OCI-LY1 (cell line): ENCODE measurements around the gene WDFY2.

ENCODE experiments used
- H2AFZ ChIP-seq: fragments of 200-600 bp; sonication (generic), shearing (Covaris generic); 2 replicates; pipeline ENCODE4 v1.6.0; 2014; ENCODE audit warnings: antibody characterized with exemption, mild to moderate bottlenecking, low read length
- H3F3A ChIP-seq: fragments of 200-600 bp; sonication (generic), shearing (Covaris generic); 2 replicates; pipeline ENCODE4 v1.6.0; 2014; ENCODE audit warnings: mild to moderate bottlenecking, antibody characterized with exemption, low read length, moderate library complexity; ENCODE audit not compliant: insufficient read depth
- H3K27ac ChIP-seq: fragments of 200-600 bp; sonication (generic); 2 replicates; pipeline ENCODE4 v1.5.1; 2014; ENCODE audit warnings: low read length, mixed run types, mild to moderate bottlenecking, low read depth; ENCODE audit not compliant: poor library complexity, severe bottlenecking
- H3K27me3 ChIP-seq: fragments of 200-600 bp; sonication (generic); 2 replicates; pipeline ENCODE4 v1.6.0; 2014; ENCODE audit warnings: antibody characterized with exemption, mild to moderate bottlenecking, low read length, moderate library complexity; ENCODE audit not compliant: insufficient read depth
- H3K36me3 ChIP-seq: fragments of 200-600 bp; sonication (generic); 2 replicates; pipeline ENCODE4 v1.6.1; 2014; ENCODE audit warnings: mild to moderate bottlenecking, antibody characterized with exemption, low read length, moderate library complexity, mixed read lengths; ENCODE audit not compliant: insufficient read depth
- H3K4me1 ChIP-seq: fragments of 200-600 bp; sonication (generic); 2 replicates; pipeline ENCODE4 v1.5.1; 2014; ENCODE audit warnings: mild to moderate bottlenecking, low read length, moderate library complexity; ENCODE audit not compliant: insufficient read depth, severe bottlenecking
- H3K4me2 ChIP-seq: fragments of 200-600 bp; sonication (generic), shearing (Covaris generic); 2 replicates; pipeline ENCODE4 v1.6.1; 2014; ENCODE audit warnings: low read length
- H3K4me3 ChIP-seq: fragments of 200-600 bp; sonication (generic); 2 replicates; pipeline ENCODE4 v1.5.1; 2014; ENCODE audit warnings: low read length, low read depth, mild to moderate bottlenecking, mixed read lengths; ENCODE audit not compliant: poor library complexity, severe bottlenecking
- H3K79me2 ChIP-seq: fragments of 200-600 bp; shearing (Covaris generic); 2 replicates; pipeline ENCODE4 v1.6.1; 2016; ENCODE audit warnings: mixed run types, low read length, mixed read lengths; ENCODE audit not compliant: insufficient read depth
- H3K9ac ChIP-seq: fragments of 200-600 bp; sonication (generic), shearing (Covaris generic); 2 replicates; pipeline ENCODE4 v1.6.1; 2014; ENCODE audit warnings: mild to moderate bottlenecking, low read length, mixed read lengths
- H3K9me2 ChIP-seq: fragments of 200-600 bp; sonication (generic), shearing (Covaris generic); 2 replicates; pipeline ENCODE4 v1.6.1; 2014; ENCODE audit warnings: low read depth, mild to moderate bottlenecking, low read length, mixed read lengths
- H3K9me3 ChIP-seq: fragments of 200-600 bp; shearing (Covaris generic); 2 replicates; pipeline ENCODE4 v1.6.1; 2014; ENCODE audit warnings: low read length, mixed read lengths
- H4K20me1 ChIP-seq: fragments of 200-600 bp; sonication (generic), shearing (Covaris generic); 2 replicates; pipeline ENCODE4 v1.6.0; 2016; ENCODE audit warnings: mild to moderate bottlenecking, low read length; ENCODE audit not compliant: insufficient read depth
- EZH2 ChIP-seq: fragments of 200-600 bp; sonication (generic), shearing (Covaris generic); IDR thresholded peaks from 2 replicates; pipeline ENCODE4 v1.8.0; 2017; ENCODE audit warnings: borderline replicate concordance, mixed run types, mild to moderate bottlenecking, antibody characterized with exemption, low read length, moderate library complexity, mixed read lengths
- TF ChIP-seq, protein P1 (sequence below): fragments of 200-600 bp; sonication (generic), shearing (Covaris generic); IDR thresholded peaks from 2 replicates; pipeline ENCODE4 v1.5.1; 2017; ENCODE audit warnings: mild to moderate bottlenecking, antibody characterized with exemption, low read length, moderate library complexity, mixed read lengths

Gene WDFY2

DNA sequence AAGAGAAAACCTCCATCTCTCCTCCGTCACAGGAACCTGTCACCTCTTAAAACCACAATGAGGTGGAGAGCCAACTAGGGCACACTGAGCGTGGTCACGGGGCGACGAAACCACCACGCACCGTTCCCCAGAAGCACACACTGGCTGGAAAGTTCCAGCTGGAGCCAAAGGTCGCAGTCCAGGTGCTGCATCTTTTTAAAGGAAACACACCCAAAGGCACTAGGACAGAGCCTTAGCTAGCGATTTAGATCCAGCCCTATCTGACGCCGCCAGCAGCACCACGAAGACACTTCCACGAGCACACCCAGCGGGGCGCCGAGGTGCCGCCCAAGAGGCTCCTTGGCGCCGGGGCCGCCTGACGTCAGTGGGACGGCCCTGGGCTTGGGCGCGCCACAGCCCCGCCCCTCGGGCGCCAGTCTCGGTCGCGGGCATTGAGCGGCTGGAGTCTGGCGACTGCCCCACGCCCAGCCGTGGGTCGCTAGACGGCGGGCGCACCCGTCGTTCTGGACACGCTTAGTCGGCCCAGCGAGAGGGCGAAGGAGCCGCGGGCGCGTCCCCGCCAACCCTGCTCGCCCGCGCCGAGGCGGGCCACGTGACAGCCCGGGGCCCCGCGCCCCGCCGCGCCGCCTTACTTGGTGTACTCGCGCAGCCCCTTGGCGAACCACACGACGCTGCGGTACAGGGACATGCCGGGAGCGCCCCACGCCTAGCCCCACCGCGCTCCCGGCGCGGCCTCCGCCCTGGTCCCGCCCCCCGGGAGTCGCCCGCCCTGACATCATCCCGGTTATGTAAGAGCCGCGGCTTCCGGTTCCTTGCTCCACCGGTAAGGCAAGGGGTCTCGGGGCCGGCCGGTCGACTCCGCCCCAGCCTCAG is 219.4 kb downstream of the WDFY2 start, which contains the start of gene DHRS12:
DHRS12 (minus strand) TSS at position 742 of the 873 bp plus-strand sequence. CDS start 4,504 bp downstream, outside the sequence.
- no peak for TF ChIP-seq EZH2
- TF ChIP-seq, protein P1, sequence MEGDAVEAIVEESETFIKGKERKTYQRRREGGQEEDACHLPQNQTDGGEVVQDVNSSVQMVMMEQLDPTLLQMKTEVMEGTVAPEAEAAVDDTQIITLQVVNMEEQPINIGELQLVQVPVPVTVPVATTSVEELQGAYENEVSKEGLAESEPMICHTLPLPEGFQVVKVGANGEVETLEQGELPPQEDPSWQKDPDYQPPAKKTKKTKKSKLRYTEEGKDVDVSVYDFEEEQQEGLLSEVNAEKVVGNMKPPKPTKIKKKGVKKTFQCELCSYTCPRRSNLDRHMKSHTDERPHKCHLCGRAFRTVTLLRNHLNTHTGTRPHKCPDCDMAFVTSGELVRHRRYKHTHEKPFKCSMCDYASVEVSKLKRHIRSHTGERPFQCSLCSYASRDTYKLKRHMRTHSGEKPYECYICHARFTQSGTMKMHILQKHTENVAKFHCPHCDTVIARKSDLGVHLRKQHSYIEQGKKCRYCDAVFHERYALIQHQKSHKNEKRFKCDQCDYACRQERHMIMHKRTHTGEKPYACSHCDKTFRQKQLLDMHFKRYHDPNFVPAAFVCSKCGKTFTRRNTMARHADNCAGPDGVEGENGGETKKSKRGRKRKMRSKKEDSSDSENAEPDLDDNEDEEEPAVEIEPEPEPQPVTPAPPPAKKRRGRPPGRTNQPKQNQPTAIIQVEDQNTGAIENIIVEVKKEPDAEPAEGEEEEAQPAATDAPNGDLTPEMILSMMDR = peak; percentile 16; the same call in 1 of the 2 replicates
- Histone ChIP-seq H3K9ac (peak within 1 kb of the TSS; percentile 73), H3K36me3 (no peaks in the 10 kb centered on the region), H3K4me2 (peak within 1 kb of the TSS; percentile 84), H3F3A (no peaks in the 10 kb centered on the region), H3K4me1 (peaks cover 53% of the 10 kb centered on the region), H3K27me3 (no peaks in the 10 kb centered on the region), H3K4me3 (peak within 1 kb of the TSS; percentile 68), H3K9me3 (no peaks in the 10 kb centered on the region), H3K27ac (peak within 1 kb of the TSS; percentile 70), H3K9me2 (no peaks in the 10 kb centered on the region), H2AFZ (no peak within 1 kb of the TSS), H4K20me1 (no peaks in the 10 kb centered on the region), H3K79me2 (no peaks in the 10 kb centered on the region)

DNA sequence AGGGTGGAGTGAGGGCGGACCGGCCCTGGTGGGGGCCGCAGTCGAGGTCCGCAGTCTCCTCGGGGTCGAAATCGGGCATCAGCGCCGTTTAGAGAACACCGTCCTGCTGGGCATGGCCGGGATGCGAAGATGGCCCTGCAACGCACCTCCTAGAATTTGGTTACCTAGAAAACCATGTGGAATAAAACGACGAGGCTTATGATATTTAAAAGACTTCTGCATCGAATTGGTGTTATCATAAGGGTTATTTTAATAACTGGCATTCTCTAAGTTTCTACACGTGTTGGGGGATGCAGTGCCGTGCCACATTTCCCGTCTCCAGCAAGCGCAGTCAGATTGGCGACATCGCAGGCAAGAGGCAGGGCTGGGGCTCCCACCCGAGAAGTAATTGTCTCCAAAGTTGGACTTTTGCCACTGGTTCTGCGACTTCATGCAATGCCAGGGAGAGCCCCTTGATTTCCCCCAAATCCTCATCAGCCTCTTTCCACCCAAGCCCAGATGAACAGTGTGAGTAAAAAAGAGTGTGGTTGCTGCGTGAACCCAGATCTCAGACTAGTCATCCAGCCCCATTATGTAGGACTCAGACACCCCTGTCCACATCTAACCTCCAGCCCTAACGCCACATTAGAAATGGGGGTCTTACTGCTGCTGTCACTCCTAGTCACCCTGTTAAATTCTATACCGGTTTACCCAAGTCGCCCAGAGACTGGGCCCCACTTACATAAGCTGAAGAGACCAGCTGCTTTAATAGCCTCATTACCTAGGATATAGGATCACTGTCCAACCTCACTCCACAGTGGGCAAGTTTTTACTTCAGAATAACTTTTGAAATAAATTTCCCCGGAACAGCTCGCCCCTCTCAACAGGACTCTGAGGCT is 220.3 kb downstream of the WDFY2 start:
- Histone ChIP-seq H3K27me3 (no peaks in the 10 kb centered on the region), H3K9me2 (no peaks in the 10 kb centered on the region), H4K20me1 (no peaks in the 10 kb centered on the region), H3K27ac (peak overlapping the region; percentile 70), H2AFZ (no peak overlapping the region), H3K9ac (peak overlapping the region; percentile 73), H3K4me1 (peaks cover 53% of the 10 kb centered on the region), H3F3A (no peaks in the 10 kb centered on the region), H3K9me3 (no peaks in the 10 kb centered on the region), H3K79me2 (no peaks in the 10 kb centered on the region), H3K4me2 (peak overlapping the region; percentile 84), H3K36me3 (no peaks in the 10 kb centered on the region), H3K4me3 (peak overlapping the region; percentile 68)
- no peak for TF ChIP-seq EZH2
- TF ChIP-seq, protein P1 = no peak

DNA sequence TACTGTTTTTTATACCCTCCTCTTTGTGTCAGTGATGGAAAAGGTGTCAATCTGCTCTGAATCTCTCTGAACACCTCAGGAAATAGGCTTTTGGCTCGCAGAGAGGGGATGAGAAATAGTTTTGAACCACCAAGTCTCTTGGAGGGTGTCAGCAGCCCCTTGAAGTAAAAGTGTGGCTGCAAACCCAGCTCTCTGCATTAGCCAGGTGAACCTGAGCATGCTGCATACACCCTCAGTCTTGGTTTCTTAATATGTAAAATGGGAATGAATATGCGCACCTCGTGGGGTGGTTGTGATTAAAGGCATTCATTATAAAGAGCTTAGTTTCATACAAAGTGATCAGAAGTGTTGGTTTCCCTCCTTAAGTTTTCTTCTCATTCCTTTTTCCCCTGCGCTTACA is 221.1 kb downstream of the WDFY2 start:
- Histone ChIP-seq H3K79me2 (no peaks in the 10 kb centered on the region), H3K4me1 (peaks cover 51% of the 10 kb centered on the region), H3K4me2 (peak overlapping the region; percentile 84), H2AFZ (no peak overlapping the region), H3K27me3 (no peaks in the 10 kb centered on the region), H3K36me3 (no peaks in the 10 kb centered on the region), H4K20me1 (no peaks in the 10 kb centered on the region), H3K4me3 (peak overlapping the region; percentile 68), H3K27ac (peak overlapping the region; percentile 70), H3K9me2 (no peaks in the 10 kb centered on the region), H3K9me3 (no peaks in the 10 kb centered on the region), H3F3A (no peaks in the 10 kb centered on the region), H3K9ac (peak overlapping the region; percentile 73; the same call in 1 of the 2 replicates)
- TF ChIP-seq, protein P1 = no peak
- TF ChIP-seq EZH2 = no peak
